Activated T-cell treated with anti-CD3 and anti-CD28 coated beads, Interleukin-2, amount 50 U/mL, for 24 hours (primary cell): ENCODE measurements around the gene PXK.
"Not testable (repeated sequence)": the region's sequence is repeated elsewhere in the genome, so short reads cannot be mapped to it uniquely, and the experiment has no call there.

Experiments used
- DNase-seq: peaks from one replicate; pipeline ENCODE4 v3.0.0-alpha.2; 2020
- H3K27ac Mint-ChIP-seq: 2 replicates; pipeline ENCODE4 v1.8.0; 2020; ENCODE audit warnings: mild to moderate bottlenecking, mixed read lengths
- H3K27me3 Mint-ChIP-seq: 2 replicates; pipeline ENCODE4 v1.8.0; 2020; ENCODE audit warnings: mixed read lengths
- H3K36me3 Mint-ChIP-seq: 2 replicates; pipeline ENCODE4 v1.8.0; 2020; ENCODE audit warnings: low read depth, mixed read lengths
- H3K4me1 Mint-ChIP-seq: 2 replicates; pipeline ENCODE4 v1.8.0; 2020; ENCODE audit warnings: low read depth, mixed read lengths
- H3K4me3 Mint-ChIP-seq: 2 replicates; pipeline ENCODE4 v1.8.0; 2020; ENCODE audit warnings: mild to moderate bottlenecking, moderate library complexity, mixed read lengths
- H3K9me3 Mint-ChIP-seq: 2 replicates; pipeline ENCODE4 v1.8.0; 2020; ENCODE audit warnings: mixed read lengths

PXK gene

DNA sequence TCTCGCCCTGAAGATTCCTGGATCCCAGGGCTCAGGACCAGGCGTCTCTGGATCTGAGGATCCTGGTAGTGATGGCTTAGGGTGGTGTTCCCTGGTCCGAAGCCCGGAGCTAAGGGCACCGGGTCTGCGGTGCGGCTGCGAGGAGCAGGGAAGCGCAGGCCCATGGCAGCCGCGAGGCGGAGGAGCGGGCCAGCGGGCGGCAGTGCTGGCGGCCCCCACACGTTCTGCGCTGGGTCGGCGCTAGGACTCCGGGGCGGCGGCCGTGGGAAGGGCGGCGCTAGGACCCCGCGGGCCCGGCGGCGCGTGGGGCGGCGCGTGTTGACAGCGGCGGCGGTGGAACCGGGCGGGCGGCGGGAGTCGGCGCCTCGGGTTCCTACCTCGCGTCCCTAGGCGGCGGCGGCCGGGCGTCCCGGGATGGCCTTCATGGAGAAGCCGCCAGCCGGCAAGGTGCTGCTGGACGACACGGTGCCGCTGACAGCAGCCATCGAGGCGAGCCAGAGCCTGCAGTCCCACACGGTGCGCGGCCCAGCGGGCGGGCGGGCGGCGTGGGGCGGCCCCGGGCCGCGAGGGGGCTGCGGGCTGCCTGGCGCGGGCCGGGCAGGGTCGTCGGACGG, at the start of gene PXK:
Gene PXK (plus strand): TSS at position 318 of the 614 bp plus-strand sequence. CDS start 97 bp downstream, at position 415.
- Mint-ChIP-seq H3K36me3 (peaks cover 29% of the 10 kb centered on the region), H3K4me3 (peak within 1 kb of the TSS; percentile 98), H3K27ac (peak within 1 kb of the TSS; percentile 96), H3K4me1 (peaks cover 39% of the 10 kb centered on the region), H3K9me3 (no peaks in the 10 kb centered on the region), H3K27me3 (no peaks in the 10 kb centered on the region)
- DNase-seq = peak; percentile 87

GRCh38 chr3:58285334-58285733, 47.4 kb upstream of the PXK start:
- Mint-ChIP-seq H3K9me3 (no peaks in the 10 kb centered on the region), H3K4me1 (no peaks in the 10 kb centered on the region), H3K4me3 (no peak overlapping the region), H3K36me3 (peaks cover 27% of the 10 kb centered on the region), H3K27me3 (no peaks in the 10 kb centered on the region), H3K27ac (no peak overlapping the region)
- no peak for DNase-seq

- H3K9me3 Mint-ChIP-seq = no peaks in the 10 kb centered on the region
- no peaks in the 10 kb centered on the region for H3K4me1 Mint-ChIP-seq
- H3K4me3 Mint-ChIP-seq = no peak overlapping the region
- DNase-seq = no peak
- no peak overlapping the region for H3K27ac Mint-ChIP-seq
- H3K27me3 Mint-ChIP-seq = no peaks in the 10 kb centered on the region
- peaks cover 27% of the 10 kb centered on the region for H3K36me3 Mint-ChIP-seq
Measured at GRCh38 chr3:58287354-58287753, 45.3 kb upstream of the PXK start.

DNA sequence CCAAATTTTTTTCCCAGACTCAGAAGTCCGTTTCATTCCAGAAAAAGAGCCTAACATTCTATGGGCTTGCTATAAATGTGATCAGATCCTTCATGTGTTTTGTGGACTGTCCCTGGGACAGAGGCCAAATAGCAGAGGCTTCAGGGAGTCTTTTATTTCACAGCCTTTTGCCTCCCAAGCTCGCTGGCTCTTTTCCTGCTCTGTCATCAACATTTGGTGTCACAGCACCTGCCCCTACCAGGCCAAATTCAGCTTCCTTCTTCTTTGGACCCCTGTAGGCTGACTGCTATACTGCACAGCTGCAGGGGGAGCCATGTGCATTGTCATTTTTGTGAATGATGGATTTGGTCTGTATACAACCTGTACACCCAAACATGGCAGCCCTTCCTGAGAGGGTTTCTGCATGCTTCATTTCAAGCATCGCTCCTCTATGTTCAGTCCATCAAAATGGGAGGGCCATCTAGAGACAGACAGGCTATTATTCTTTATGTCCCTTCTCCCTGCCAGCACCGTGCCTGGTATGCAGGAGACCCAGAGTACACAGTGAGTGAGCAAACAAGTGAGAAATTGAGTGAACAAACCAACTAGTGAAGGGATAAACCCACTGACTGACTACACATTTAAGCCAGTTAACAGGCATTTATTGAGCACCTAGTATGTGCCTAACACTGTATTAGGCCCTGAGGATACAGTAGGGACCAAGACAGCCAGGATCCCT, 44.5 kb upstream of the PXK start:
- no peaks in the 10 kb centered on the region for H3K27me3 Mint-ChIP-seq
- H3K9me3 Mint-ChIP-seq = no peaks in the 10 kb centered on the region
- H3K4me1 Mint-ChIP-seq = no peaks in the 10 kb centered on the region
- peaks cover 27% of the 10 kb centered on the region for H3K36me3 Mint-ChIP-seq
- H3K4me3 Mint-ChIP-seq = no peak overlapping the region
- no peak for DNase-seq
- no peak overlapping the region for H3K27ac Mint-ChIP-seq

DNA sequence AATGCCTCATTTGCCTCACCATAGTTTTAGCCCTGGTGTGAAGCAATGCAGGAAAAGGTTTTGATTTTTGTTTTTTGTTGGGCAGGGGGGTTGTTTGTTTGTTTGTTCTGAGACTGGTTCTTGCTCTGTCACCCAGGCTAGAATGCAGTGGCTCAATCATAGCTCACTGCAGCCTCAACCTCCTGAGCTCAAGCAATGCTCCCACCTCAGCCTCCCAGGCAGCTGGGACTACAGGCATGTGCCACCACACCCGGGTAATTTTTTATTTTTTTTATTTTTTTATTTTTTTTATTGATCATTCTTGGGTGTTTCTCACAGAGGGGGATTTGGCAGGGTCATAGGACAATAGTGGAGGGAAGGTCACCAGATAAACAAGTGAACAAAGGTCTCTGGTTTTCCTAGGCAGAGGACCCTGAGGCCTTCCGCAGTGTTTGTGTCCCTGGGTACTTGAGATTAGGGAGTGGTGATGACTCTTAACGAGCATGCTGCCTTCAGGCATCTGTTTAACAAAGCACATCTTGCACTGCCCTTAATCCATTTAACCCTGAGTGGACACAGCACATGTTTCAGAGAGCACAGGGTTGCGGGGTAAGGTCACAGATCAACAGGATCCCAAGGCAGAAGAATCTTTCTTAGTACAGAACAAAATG, 43.6 kb upstream of the PXK start:
- H3K36me3 Mint-ChIP-seq = peaks cover 27% of the 10 kb centered on the region
- H3K9me3 Mint-ChIP-seq = not testable (repeated sequence)

DNA sequence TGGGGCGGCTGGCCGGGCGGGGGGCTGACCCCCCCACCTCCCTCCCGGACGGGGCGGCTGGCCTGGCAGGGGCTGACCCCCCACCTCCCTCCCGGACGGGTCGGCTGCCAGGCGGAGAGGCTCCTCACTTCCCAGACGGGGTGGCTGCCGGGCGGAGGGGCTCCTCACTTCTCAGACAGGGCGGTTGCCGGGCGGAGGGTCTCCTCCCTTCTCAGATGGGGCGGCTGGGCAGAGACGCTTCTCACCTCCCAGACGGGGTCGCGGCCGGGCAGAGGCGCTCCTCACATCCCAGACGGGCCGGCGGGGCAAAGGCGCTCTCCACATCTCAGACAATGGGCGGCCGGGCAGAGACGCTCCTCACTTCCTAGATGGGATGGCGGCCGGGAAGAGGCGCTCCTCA, 42.2 kb upstream of the PXK start:
- H3K36me3 Mint-ChIP-seq = peaks cover 22% of the 10 kb centered on the region
- not testable (repeated sequence) for H3K27me3 Mint-ChIP-seq, H3K27ac Mint-ChIP-seq, H3K4me3 Mint-ChIP-seq, H3K9me3 Mint-ChIP-seq, H3K4me1 Mint-ChIP-seq, DNase-seq

More for the DNA sequence above, 43.6 kb upstream of the PXK start:
- not testable (repeated sequence) for H3K27me3 Mint-ChIP-seq, H3K4me3 Mint-ChIP-seq, DNase-seq, H3K27ac Mint-ChIP-seq, H3K4me1 Mint-ChIP-seq

- Mint-ChIP-seq H3K27me3 (no peaks in the 10 kb centered on the region), H3K27ac (no peak overlapping the region), H3K4me3 (no peak overlapping the region), H3K36me3 (peaks cover 16% of the 10 kb centered on the region), H3K9me3 (no peaks in the 10 kb centered on the region), H3K4me1 (no peaks in the 10 kb centered on the region)
- no peak for DNase-seq
Measured at GRCh38 chr3:58291671-58292338, 40.9 kb upstream of the PXK start.

DNA sequence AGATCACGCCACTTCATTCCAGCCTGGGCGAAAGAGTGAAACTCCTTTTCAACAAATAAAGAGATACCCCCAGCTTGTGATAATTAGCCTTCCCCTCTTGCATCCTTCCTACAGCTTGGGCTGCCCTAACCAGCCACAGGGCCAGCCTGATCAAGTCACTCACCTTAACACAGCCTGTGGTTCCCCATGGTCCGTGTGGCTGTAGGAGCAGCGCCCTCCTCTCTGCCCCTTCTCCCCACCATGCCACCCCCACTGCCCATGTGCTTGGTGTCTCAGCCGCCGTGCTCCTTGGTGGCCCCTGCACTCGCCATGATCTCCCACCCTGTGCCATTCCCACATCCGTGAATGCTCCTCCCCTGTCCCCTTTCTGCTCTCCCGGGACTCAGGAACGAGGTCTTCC, 39.8 kb upstream of the PXK start:
- Mint-ChIP-seq H3K9me3 (no peaks in the 10 kb centered on the region), H3K4me1 (no peaks in the 10 kb centered on the region), H3K4me3 (no peak overlapping the region), H3K27me3 (peaks cover 1% of the 10 kb centered on the region), H3K36me3 (peaks cover 11% of the 10 kb centered on the region), H3K27ac (no peak overlapping the region)
- no peak for DNase-seq

DNA sequence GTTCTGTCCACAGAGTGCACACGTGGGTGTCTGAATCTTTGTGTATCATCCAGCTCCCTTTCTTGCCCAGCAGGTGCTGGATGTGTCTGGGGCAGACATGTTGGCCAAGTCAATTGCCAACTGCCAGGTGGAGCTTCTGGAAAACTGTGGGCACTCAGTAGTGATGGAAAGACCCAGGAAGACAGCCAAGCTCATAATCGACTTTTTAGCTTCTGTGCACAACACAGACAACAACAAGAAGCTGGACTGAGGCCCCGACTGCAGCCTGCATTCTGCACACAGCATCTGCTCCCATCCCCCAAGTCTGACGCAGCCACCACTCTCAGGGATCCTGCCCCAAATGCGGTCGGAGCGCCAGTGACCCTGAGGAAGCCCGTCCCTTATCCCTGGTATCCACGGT, 39.2 kb upstream of the PXK start:
- DNase-seq = no peak
- Mint-ChIP-seq H3K9me3 (no peaks in the 10 kb centered on the region), H3K27ac (no peak overlapping the region), H3K4me1 (no peaks in the 10 kb centered on the region), H3K27me3 (peaks cover 8% of the 10 kb centered on the region), H3K4me3 (no peak overlapping the region), H3K36me3 (peaks cover 8% of the 10 kb centered on the region)

DNA sequence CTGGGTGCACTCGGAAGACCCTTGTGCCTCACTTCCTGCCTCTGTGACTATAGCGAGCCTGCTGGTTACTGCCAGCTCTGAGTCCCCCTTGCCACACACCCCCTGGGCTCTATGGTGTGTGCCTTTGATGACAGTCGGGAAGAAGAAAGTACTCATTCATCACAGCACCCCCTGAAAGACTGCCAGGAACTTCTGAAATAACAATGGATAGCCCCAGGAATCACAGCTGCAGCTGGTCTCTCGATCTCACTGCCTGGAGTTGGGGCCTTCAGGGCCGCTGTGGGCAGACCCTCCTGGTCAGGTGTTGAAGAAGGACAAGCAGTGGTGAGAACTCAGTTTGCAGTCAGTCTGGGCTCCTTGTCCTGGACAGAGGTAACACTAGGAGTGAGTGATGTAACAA, 36.4 kb upstream of the PXK start:
- H3K9me3 Mint-ChIP-seq = peaks cover under 1% of the 10 kb centered on the region
- no peak overlapping the region for H3K4me3 Mint-ChIP-seq
- no peak overlapping the region for H3K27ac Mint-ChIP-seq
- no peaks in the 10 kb centered on the region for H3K4me1 Mint-ChIP-seq
- H3K27me3 Mint-ChIP-seq = peaks cover 30% of the 10 kb centered on the region
- peaks cover 5% of the 10 kb centered on the region for H3K36me3 Mint-ChIP-seq
- no peak for DNase-seq

- no peak overlapping the region for H3K27ac Mint-ChIP-seq
- H3K27me3 Mint-ChIP-seq = peaks cover 35% of the 10 kb centered on the region
- DNase-seq = no peak
- peaks cover 2% of the 10 kb centered on the region for H3K36me3 Mint-ChIP-seq
- H3K4me1 Mint-ChIP-seq = no peaks in the 10 kb centered on the region
- peaks cover 2% of the 10 kb centered on the region for H3K9me3 Mint-ChIP-seq
- H3K4me3 Mint-ChIP-seq = no peak overlapping the region
Measured at GRCh38 chr3:58296843-58297242, 35.8 kb upstream of the PXK start.

GRCh38 chr3:58298190-58298589, 34.5 kb upstream of the PXK start:
- H3K4me3 Mint-ChIP-seq = no peak overlapping the region
- H3K9me3 Mint-ChIP-seq = peaks cover 2% of the 10 kb centered on the region
- no peaks in the 10 kb centered on the region for H3K4me1 Mint-ChIP-seq
- no peak for DNase-seq
- H3K27ac Mint-ChIP-seq = no peak overlapping the region
- peaks cover 44% of the 10 kb centered on the region for H3K27me3 Mint-ChIP-seq
- H3K36me3 Mint-ChIP-seq = peaks cover 2% of the 10 kb centered on the region

DNA sequence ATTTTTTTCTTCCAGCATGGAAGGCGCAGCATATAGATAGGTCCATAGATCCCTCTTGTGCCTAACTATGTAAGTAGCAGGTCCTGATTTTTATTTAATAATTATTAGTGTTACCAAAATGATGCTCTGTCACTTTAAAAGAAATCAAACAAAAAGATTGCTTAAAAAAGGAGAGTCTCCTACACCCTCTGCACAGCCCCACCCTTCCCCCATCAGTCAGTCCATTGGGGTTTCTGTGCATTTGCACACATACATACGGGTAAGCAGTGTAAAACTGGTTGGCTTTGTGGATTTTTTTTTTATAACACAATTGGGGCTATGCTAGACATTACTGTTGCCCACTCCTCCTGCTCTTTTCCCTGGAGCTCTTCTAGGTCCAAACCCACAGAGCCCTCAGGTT, 33.6 kb upstream of the PXK start:
- Mint-ChIP-seq H3K27me3 (peaks cover 44% of the 10 kb centered on the region), H3K4me3 (no peak overlapping the region), H3K27ac (no peak overlapping the region), H3K4me1 (no peaks in the 10 kb centered on the region), H3K36me3 (peaks cover 2% of the 10 kb centered on the region), H3K9me3 (peaks cover 2% of the 10 kb centered on the region)
- DNase-seq = no peak

GRCh38 chr3:58299839-58300516, 32.7 kb upstream of the PXK start:
- H3K4me1 Mint-ChIP-seq = no peaks in the 10 kb centered on the region
- no peak overlapping the region for H3K27ac Mint-ChIP-seq
- peaks cover 2% of the 10 kb centered on the region for H3K9me3 Mint-ChIP-seq
- no peak overlapping the region for H3K4me3 Mint-ChIP-seq
- DNase-seq = no peak
- peaks cover 44% of the 10 kb centered on the region for H3K27me3 Mint-ChIP-seq
- peaks cover 2% of the 10 kb centered on the region for H3K36me3 Mint-ChIP-seq
